Measurements from ENCODE around the gene VPREB1.
"Not testable (repeated sequence)": the region's sequence is repeated elsewhere in the genome, so short reads cannot be mapped to it uniquely, and the experiment has no call there.

VPREB1 gene

GRCh38 chr22:22203048-22203971 lies 41.3 kb upstream of the VPREB1 start:
- H3K9me3 Mint-ChIP-seq, result no peaks in the 10 kb centered on the region
- no peak for ATAC-seq (replicated peaks)
- H3K4me3 Mint-ChIP-seq, result no peak overlapping the region
- DNase-seq, result no peak
- peaks cover 0 to 11% of the 10 kb centered on the region in 2 donors for H3K4me1 Mint-ChIP-seq (ENCODE audit: low read depth in 2 of 2)
- H3K27me3 Mint-ChIP-seq, result peaks cover 48% of the 10 kb centered on the region in 2 donors
- no peaks in the 10 kb centered on the region for H3K36me3 Mint-ChIP-seq (ENCODE audit: insufficient read depth)
- no peak overlapping the region for H3K27ac Mint-ChIP-seq

DNA sequence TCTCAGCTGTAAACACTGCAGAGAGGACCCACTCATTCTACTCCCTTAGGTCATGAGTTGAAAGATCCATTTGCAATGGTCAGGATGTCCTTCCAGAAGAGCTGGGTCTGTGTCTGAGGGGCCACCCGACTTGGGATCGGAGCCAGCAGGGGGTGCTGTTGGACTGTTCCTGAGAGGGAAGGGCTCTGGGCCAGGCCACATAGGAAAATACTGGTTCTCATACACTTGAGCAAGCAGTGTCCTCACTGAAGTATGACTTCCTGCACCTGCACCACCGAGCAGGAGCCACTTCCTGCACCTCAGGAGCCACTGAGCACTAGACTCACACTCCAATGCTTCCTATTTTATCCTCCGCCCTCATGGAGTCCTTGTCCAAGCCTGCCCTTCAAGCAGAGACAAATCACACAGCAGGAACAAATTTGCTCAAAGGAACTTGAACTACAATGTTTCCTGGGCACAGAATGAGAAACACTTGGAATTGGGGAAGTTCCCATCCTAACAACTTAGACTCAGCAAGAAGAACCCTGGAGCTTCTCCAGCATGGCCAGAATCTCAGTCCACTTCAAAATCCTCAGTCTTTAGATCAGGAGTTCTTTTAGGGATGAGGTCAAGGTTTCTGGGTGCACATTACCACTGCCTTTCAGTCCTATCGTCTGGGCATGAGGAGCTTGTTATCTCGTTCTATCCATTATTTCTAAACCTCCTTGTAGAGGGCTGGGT lies 36.6 kb upstream of the VPREB1 start:
- Mint-ChIP-seq H3K9me3 (no peaks in the 10 kb centered on the region), H3K4me1 (ENCODE audit: low read depth in 2 of 2) (peaks cover 7 to 23% of the 10 kb centered on the region in 2 donors), H3K27ac (peak overlapping the region in 1 of 2 donors; percentile 80), H3K36me3 (ENCODE audit: insufficient read depth) (no peaks in the 10 kb centered on the region), H3K27me3 (peaks cover 5 to 13% of the 10 kb centered on the region in 2 donors), H3K4me3 (peak overlapping the region in 1 of 2 donors; percentile 36)
- peak; percentile 61 to 76 (median 71) for DNase-seq
- peak; percentile 78 for ATAC-seq (replicated peaks)

GRCh38 chr22:22208652-22209051 lies 35.9 kb upstream of the VPREB1 start:
- peak overlapping the region in 1 of 2 donors; percentile 80 for H3K27ac Mint-ChIP-seq
- ATAC-seq (replicated peaks) (no peak), DNase-seq (no peak)
- peaks cover 7 to 23% of the 10 kb centered on the region in 2 donors for H3K4me1 Mint-ChIP-seq (ENCODE audit: low read depth in 2 of 2)
- no peaks in the 10 kb centered on the region for H3K36me3 Mint-ChIP-seq (ENCODE audit: insufficient read depth)
- no peaks in the 10 kb centered on the region for H3K9me3 Mint-ChIP-seq
- no peak overlapping the region for H3K4me3 Mint-ChIP-seq
- peaks cover 0 to 10% of the 10 kb centered on the region in 2 donors for H3K27me3 Mint-ChIP-seq

DNA sequence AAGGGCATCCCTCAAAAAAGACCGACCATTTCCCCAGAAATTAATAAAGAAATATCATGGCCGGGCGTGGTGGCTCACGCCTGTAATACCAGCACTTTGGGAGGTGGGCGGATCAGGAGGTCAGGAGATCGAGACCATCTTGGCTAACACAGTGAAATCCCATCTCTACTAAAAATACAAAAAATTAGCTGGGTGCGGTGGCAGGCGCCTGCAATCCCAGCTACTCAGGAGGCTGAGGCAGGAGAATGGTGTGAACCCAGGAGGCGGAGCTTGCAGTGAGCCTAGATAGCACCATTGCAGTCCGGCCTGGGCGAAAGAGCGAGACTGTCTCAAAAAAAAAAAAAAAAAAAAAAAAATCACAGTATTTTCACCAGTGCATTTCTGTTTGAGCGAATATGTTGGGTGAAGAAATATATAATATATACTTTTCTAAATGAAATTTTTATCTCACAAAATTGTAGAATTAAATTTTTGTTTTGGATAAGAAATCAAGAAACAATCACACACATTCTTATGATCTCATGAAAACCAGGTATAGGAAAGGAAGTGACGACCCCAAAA lies 35.4 kb upstream of the VPREB1 start:
- H3K4me3 Mint-ChIP-seq; ATAC-seq (replicated peaks); DNase-seq; H3K36me3 Mint-ChIP-seq (ENCODE audit: insufficient read depth); H3K27me3 Mint-ChIP-seq; H3K9me3 Mint-ChIP-seq: not testable (repeated sequence)
- peaks cover 7 to 23% of the 10 kb centered on the region in 2 donors for H3K4me1 Mint-ChIP-seq (ENCODE audit: low read depth in 2 of 2)
- peak overlapping the region in 1 of 2 donors; percentile 93 for H3K27ac Mint-ChIP-seq

GRCh38 chr22:22210375-22210774 lies 34.2 kb upstream of the VPREB1 start:
- H3K9me3 Mint-ChIP-seq, result no peaks in the 10 kb centered on the region
- DNase-seq, result no peak
- H3K4me1 Mint-ChIP-seq (ENCODE audit: low read depth in 2 of 2), result peaks cover 7 to 23% of the 10 kb centered on the region in 2 donors
- H3K36me3 Mint-ChIP-seq (ENCODE audit: insufficient read depth), result no peaks in the 10 kb centered on the region
- peak overlapping the region; percentile 39 to 93 for H3K27ac Mint-ChIP-seq
- H3K27me3 Mint-ChIP-seq, result no peaks in the 10 kb centered on the region
- peak; percentile 73 for ATAC-seq (replicated peaks)
- peak overlapping the region in 1 of 2 donors; percentile 58 for H3K4me3 Mint-ChIP-seq

GRCh38 chr22:22210889-22211833 lies 33.4 kb upstream of the VPREB1 start:
- no peaks in the 10 kb centered on the region for H3K27me3 Mint-ChIP-seq
- DNase-seq (no peak), ATAC-seq (replicated peaks) (peak; percentile 17)
- no peaks in the 10 kb centered on the region for H3K36me3 Mint-ChIP-seq (ENCODE audit: insufficient read depth)
- peaks cover 7 to 23% of the 10 kb centered on the region in 2 donors for H3K4me1 Mint-ChIP-seq (ENCODE audit: low read depth in 2 of 2)
- peak overlapping the region in 1 of 2 donors; percentile 93 for H3K27ac Mint-ChIP-seq
- no peaks in the 10 kb centered on the region for H3K9me3 Mint-ChIP-seq
- no peak overlapping the region for H3K4me3 Mint-ChIP-seq

DNA sequence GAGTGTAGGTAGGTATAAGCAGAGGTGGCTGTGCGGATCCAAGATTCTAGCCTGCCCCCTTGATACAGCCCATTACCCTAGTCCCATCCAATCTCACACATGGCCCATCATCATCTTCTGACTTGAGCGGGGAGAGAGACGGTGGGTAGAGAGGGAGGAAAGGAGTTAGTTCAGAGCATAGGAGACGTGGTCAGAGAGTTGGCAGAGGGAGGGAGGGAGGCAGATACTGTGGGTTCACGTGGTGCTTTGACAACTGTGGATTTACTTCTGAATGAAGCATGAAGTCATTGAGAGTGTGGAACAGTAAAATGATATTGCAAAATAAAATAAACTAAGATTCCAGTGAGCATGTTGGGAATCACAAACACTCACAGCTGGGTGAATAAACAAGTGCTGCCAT lies 31.4 kb upstream of the VPREB1 start:
- DNase-seq (no peak), ATAC-seq (replicated peaks) (no peak)
- peaks cover 7 to 17% of the 10 kb centered on the region in 2 donors for H3K4me1 Mint-ChIP-seq (ENCODE audit: low read depth in 2 of 2)
- no peak overlapping the region for H3K27ac Mint-ChIP-seq
- H3K36me3 Mint-ChIP-seq (ENCODE audit: insufficient read depth), result no peaks in the 10 kb centered on the region
- H3K4me3 Mint-ChIP-seq, result no peak overlapping the region
- no peaks in the 10 kb centered on the region for H3K9me3 Mint-ChIP-seq
- H3K27me3 Mint-ChIP-seq, result no peaks in the 10 kb centered on the region

- no peaks in the 10 kb centered on the region for H3K36me3 Mint-ChIP-seq (ENCODE audit: insufficient read depth)
- H3K27ac Mint-ChIP-seq, result peak overlapping the region in 1 of 2 donors; percentile 78
- no peaks in the 10 kb centered on the region for H3K27me3 Mint-ChIP-seq
These were observed 29.7 kb upstream of the VPREB1 start for GRCh38 chr22:22214819-22215329.

DNA sequence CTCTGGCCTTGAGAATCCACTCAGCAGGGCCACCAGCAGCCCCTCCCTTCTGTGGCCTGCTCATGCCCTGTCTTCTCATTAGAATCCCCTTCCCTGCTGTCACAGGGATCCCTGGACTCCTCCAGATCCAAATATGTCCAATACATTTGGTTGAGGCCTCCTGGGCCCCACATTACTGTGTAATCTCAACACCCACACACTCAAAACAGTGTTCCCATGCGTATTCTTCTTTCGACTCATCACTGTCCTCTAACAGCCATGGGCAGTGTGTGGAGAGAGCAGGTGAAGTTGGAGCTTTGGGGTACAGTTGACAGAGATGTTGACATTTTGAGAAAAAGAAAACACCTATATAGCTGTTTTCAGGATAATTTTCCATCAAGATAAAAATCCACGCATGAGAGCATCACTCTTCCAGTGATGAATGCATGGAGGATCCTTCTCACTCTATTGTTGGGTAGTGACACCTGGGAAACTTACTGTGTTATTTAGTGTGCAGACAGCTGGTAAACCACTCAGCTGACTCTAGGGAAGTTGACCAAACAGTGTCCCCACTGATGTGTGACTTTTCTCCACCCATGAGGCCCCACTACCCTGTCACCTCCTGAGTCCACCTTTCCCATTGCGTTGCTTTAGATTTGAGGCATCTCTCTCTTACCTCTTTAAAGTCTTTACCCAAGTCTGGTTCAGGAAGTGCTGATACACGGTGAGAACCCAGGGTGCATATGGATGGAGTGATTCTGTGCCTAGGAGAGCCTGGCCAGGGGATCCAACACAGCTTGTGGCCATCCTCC lies 28.7 kb upstream of the VPREB1 start:
- DNase-seq, result no peak
- no peaks in the 10 kb centered on the region for H3K9me3 Mint-ChIP-seq
- H3K27me3 Mint-ChIP-seq, result no peaks in the 10 kb centered on the region
- H3K36me3 Mint-ChIP-seq (ENCODE audit: insufficient read depth), result no peaks in the 10 kb centered on the region
- H3K4me1 Mint-ChIP-seq (ENCODE audit: low read depth in 2 of 2), result peaks cover 0 to 3% of the 10 kb centered on the region in 2 donors
- no peak overlapping the region for H3K27ac Mint-ChIP-seq
- no peak for ATAC-seq (replicated peaks)
- H3K4me3 Mint-ChIP-seq, result no peak overlapping the region

More at GRCh38 chr22:22214819-22215329, 29.7 kb upstream of the VPREB1 start:
- DNase-seq, result no peak
- Mint-ChIP-seq H3K9me3 (no peaks in the 10 kb centered on the region), H3K4me1 (ENCODE audit: low read depth in 2 of 2) (peaks cover 3 to 7% of the 10 kb centered on the region in 2 donors), H3K4me3 (no peak overlapping the region)
- no peak for ATAC-seq (replicated peaks)

DNA sequence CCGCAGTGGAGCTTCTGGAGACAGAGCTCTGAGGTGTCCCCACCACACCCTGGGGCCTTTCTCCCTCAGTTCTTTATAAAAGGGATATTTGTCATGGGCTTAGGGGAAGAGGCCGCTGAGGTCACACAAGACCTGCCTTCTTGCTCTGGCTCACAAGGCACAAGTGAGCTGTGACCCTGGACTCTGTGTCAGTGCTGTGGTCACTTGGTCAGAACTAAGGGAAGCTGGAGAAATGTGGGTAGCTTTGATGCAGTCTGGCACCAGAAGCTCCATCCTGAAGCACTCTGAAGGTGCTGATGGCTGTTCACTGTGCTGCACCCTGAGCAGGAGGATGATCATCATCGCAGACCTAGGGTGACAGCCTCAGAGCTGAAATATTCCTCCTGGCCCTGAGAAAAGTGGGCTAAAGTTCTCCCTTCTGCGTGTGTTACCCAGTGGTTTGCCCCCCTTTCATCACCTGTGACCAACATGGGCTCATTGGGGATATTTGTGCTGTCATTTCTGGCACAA lies 28.1 kb upstream of the VPREB1 start:
- H3K27me3 Mint-ChIP-seq, result no peaks in the 10 kb centered on the region
- peaks cover 0 to under 1% of the 10 kb centered on the region in 2 donors for H3K4me1 Mint-ChIP-seq (ENCODE audit: low read depth in 2 of 2)
- H3K9me3 Mint-ChIP-seq, result no peaks in the 10 kb centered on the region
- no peak overlapping the region for H3K27ac Mint-ChIP-seq
- ATAC-seq (replicated peaks) (no peak), DNase-seq (no peak)
- H3K4me3 Mint-ChIP-seq, result no peak overlapping the region
- H3K36me3 Mint-ChIP-seq (ENCODE audit: insufficient read depth), result no peaks in the 10 kb centered on the region

- Mint-ChIP-seq H3K27ac (no peak overlapping the region), H3K27me3 (no peaks in the 10 kb centered on the region), H3K9me3 (no peaks in the 10 kb centered on the region), H3K4me3 (no peak overlapping the region), H3K36me3 (ENCODE audit: insufficient read depth) (no peaks in the 10 kb centered on the region), H3K4me1 (ENCODE audit: low read depth in 2 of 2) (no peaks in the 10 kb centered on the region)
- ATAC-seq (replicated peaks) (no peak), DNase-seq (no peak)
These were observed 26.3 kb upstream of the VPREB1 start for GRCh38 chr22:22218302-22218701.

Data from effector memory CD8-positive, alpha-beta T cell (primary cell).